NCI-H345 (cell line): ENCODE results near the gene SERP2.
"Not testable (repeated sequence)": the region's sequence is repeated elsewhere in the genome, so short reads cannot be mapped to it uniquely, and the experiment has no call there.

Experiments
- DNase-seq: peaks from one replicate; lab custom pipeline; 2025; lab: John Stamatoyannopoulos, UW

The SERP2 gene

DNA sequence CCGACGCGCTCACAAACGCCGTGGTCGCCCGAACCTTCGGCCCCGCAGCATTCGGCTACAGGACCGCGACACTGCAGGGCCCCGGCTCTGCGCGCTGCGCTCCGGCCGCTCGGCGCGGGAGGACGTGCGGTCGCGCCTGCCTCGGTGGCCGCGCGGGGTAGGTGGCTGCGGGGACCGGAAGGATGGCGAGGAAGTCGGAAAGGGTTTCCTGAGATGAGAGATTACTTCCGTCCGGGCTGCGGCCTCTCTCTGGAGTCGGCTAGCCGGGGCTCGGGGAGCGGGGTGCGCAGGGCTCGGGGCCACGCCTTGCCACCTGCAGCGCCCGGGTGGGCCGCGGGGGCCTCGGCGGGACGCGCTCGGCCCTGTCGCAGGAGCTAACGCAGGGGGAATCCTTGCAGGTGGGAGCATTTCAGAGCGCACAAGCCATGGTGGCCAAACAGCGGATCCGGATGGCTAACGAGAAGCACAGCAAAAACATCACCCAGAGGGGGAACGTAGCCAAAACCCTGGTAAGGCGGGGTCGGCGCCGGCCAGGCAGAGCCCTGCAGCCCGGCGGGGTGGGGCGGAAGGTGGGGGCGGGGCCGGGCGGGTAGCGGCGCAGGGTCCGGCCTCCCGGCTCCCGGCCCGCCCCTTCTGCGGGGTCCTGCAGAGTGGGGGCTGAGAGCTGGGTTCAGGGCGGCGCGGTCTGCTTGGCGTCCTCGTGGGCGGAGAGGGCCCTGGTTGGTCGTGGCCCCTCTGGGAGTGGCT lies at the start of gene SERP2:
TSS of gene SERP2 (plus strand) at position 224 of the 747 bp plus-strand sequence. CDS start at position 426, 202 bp downstream.
- no peak for DNase-seq

DNA sequence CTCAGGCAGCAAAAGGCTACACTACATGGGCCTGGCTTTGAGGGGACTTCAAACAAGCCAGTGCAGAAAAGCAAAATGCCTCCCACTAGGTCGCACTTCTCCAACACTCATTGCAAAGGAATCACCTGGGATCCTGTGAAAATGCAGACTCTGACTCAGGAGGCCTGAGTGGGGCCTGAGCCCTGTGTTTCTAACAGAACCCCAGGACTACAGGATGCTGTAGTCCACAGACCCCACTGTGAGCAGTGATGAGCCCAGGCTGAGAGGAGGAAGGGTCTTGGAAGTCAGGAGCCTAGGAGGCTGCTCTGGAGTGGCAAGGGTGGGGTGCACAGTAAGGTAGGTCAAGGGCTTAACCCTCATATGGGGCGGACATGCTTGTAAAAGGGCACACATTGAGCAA lies 46.7 kb upstream of the SERP2 start:
- DNase-seq = no peak

DNA sequence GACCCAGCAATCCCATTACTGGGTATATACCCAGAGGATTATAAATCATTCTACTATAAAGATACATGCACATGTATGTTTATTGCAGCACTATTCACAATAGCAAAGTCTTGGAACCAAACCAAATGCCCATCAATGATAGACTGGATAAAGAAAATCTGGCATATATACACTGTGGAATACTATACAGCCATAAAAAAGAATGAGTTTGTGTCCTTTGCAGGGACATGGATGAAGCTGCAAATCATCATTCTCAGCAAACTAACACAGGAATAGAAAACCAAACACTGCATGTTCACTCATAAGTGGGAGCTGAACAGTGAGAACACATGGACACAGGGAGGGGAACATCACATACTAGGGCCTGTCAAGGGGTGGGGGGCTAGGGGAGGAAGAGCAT lies 44.6 kb upstream of the SERP2 start:
- DNase-seq = not testable (repeated sequence)

DNA sequence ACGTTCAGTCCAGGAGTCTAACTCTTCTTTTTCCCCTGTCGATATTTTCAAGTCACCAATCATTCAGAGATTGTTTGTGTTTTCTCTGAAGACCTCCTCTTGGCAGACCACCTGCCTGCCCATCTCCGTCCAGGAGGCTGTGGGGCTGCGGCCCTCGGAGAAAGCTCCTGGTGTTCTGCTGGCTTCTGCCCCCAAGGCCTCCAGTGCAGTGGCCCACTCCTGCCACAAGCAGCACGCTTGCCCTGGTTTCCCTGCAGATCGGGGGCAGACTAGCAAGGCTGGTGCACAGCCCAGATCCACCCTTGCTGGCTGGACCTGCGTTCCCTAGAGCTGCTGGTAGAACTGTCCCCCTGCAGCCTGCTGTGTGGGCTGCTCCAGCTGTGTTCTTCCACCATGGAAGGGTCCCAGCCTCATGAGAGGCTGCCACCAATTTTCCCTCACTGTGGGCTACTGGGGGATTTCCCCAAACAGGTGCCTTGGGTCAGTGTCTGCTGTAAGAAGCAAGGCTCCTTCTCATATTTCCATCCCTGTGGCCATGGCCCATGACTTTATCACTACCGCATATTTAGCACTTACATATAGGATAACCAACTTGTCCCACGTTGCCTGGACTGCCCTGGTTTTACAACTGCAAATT lies 43.6 kb upstream of the SERP2 start:
- DNase-seq = no peak

DNA sequence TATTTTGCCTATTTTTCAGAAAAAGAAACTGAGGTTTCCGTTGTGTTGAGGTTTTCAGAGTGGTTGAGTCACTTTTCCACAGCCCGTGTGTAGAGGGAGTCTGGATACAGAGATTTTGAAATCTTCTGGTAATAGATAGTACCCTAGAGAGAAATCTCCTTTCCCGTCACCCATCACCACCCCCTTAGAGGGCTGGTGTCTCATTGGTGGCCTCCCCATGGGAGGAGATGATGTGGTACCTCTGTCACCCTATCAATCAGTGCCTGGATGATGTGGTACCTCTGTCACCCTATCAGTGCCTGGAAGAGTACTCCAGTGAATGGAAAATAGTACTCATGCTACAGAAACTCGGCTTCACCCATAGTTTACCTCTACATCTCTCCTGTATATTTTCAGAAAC lies 42.2 kb upstream of the SERP2 start:
- DNase-seq = no peak

DNA sequence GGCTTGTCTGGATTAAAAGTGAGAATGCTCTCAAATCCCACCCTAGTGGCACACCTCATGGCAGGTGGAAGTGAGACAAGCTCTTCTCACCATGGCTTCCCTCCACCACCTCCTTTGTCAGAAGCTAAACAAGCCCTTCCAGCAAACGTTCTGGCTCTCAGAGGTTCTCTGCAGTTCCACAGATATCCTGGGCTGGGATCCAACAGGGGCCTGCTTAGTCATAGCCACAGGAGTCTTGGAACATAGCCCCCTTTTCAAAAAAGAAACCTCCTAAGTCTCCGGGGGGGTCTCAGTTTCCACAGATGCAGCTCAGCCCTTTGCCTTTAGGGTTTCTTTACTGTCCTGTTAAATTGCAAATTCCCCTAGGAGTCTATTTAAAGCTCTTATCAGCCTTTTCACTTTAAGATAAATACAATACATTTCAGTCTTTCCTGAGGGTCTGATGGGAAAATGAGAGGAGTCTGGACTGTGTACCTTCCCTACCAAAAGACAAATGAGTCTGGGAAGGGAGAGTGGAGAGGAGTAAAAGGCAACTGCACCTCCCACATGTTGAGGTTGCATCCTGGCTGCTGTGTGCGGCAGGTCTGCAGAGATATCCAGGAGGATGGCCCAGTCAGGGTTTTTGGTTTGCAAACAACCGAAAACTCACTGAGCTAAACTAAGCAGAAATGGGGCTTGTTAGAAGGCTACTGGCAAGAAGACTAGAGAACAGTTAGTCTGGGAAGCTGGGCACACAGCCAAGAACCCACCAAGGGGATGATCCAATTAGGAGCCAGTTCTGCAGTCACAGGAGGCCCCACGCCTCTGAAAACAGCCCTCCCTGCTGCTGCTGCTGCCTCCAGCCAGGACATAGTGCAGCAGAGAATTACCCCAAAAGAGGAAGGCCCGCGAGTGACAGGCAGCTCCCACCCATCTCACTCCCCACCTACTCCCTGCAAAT lies 41.4 kb upstream of the SERP2 start:
- DNase-seq = peak; percentile 68

DNA sequence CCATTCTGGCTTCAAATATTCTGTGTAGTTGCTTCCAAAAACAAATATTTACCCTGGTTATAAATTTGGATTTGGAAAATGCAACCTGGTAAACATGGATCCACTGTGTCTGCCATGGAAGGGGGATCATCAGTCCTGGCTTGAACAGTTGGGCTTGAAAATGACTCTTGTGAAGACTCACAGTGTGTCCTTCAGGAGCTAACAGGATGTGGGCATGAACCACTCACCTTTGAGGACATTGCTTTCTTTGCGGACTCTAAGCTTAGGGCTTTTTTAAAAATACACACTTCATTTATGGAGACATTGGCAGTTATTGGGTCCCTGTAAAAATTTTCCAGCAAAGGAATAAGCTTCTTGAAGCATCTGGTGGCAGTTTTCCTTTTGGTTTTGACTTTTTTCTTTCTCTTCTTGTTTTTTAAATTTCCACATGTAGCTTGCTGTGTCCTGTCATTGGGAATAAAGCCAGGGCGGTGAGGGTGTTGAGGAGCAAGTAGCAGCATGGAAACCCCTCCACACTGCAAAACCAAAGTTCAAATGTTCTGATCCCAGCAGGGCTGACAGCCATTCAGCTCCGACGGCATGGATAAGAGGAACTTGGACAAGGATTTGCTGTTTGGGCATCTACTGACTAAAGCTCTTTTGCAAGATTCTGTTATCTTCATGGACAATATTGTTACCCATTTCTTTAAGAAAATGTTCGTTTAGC lies 39.5 kb upstream of the SERP2 start:
- DNase-seq = no peak

DNA sequence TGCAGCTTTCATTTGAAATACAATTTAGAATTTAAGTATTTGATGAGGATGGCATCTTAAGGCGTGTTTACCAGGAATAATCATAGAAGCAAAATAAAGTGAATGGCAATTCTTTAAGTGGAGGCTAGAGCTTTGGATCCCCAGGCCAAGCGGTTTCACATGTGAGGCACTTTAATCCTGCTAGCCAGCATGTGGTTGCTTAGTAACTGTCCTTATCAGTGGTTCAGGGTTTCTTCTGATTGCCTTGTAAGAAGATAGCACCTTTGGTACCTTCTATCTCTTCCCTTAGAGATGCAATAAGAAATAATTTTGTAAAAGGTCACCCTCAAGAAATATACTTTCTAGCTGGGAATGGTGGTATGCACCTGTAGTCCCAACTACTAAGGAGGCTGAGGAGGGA lies 38.9 kb upstream of the SERP2 start:
- no peak for DNase-seq

DNA sequence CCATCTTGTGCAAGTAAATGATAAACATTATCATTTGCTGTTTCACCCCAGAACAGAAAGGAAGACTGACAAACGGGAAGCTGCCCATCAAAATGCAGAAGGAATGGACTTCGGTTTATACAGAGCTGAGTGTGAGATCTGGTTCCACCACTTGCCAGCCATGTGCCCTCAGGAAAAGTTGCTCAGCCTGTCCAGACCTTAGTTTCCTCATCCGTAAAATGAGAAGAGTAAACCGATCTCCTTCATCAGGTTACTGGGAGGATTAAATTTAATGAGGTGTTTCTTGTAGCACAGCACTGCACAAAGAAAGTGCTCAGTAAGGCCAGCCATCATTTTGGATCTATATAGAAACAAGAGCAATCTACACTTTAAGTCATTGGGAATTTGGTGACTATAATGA lies 36.7 kb upstream of the SERP2 start:
- no peak for DNase-seq

DNA sequence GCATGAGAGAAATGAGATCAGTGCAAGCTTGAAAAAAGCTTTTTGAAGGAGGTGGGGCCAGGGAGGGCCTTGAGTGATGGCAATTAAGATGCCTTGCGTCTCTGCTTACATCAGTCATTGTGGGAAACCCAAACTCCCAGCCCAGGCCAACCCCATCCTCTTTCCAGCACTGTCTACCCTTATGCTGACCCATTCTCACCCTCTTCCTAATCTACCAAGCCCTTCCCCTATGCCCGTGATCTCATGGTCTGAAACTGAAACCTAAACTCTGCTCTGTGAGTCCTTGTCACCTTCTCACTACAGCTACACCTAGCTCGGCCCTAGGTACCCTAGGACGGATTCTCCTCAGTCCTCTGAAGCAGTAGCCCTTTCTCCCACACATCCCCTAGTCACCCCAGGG lies 36.0 kb upstream of the SERP2 start:
- DNase-seq = no peak

DNA sequence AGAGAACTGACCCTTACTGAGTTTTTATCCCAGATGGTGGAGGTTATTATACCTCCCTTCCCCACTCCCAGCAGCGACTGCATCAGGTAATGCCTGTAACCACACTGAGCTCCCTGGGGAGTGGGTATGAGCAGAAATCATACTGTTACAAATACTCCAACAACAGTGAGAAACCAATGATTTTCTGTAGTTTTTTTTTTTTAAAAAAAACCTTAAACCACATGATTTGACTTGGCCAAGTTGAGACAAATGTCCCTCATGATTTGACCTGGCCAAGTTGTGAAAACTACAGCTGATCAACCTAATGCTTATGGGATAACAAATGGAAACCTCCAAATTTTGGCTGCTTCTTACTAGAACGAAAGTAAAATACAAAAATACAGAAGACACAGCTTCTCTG lies 33.1 kb upstream of the SERP2 start:
- DNase-seq = no peak

DNA sequence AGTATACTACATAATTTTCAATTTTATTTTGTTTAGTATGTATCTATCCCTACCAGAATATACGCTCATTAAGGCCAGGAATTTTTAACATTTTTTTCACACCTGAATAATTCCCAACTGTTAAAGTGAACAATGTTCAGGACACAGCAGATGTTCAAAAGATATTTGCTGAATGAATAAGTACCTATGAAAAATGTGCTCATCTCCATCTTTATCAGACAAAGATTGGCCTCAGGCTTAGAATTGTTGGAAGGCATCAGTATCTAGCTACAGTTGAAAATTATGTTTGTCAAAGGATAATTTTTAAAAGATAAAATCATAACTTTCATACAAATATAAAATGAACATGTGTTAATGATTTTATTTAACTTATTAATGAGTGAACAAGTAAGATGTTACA lies 30.9 kb upstream of the SERP2 start:
- DNase-seq = no peak

DNA sequence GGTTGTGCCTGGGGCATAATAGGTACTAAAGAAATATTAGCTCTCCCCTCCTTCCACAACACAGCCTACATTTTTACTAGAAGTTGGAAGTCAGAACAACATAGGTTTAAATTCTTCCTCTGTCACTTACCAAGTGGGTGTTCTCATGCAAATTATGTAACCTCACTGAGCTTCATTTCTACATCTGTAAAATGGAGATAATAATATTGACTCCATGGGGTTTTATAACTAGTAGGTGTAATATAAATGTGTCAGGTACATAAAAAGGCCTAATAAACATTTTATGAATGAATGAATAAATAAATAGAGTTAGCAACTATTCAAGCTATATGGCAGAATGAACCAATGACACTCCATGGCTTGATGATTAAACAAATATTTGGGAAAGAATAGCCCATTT lies 27.1 kb upstream of the SERP2 start:
- DNase-seq = no peak

DNA sequence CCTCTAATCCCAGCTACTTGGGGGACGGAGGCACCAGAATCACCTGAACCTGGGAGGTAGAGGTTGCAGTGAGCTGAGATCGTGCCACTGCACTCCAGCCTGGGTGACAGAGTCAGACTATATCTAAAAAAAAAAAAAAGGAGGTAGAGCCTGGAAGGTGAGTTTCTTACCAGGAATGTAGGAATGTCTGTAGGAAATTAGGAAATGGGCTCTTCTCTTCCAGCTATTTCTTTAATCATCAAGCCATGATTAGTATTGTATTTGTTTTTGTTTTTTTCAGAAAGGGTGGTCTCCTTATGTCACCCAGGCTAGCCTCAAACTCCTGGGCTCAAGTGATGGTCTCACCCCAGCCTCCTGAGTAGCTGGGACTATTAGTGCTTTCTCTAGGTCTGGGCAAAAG lies 26.3 kb upstream of the SERP2 start:
- no peak for DNase-seq

DNA sequence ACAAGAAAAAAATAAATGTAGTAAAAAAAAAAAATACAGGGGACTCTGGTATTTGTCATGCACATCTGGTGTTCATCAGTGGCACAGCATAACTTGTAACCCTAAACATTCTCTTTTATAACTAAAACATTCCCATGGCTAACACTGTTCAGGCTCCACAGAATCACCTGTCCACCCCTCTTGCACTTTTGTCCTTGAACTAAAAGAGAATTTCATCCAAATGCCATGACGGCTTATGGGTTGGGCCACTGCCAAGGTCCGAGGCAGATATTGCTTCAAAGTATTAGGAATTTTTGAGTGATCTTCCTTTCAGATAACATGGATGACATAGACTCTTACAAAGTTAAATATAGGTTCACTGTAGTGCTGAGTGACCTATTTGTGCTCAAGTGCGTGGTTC lies 25.7 kb upstream of the SERP2 start:
- no peak for DNase-seq

DNA sequence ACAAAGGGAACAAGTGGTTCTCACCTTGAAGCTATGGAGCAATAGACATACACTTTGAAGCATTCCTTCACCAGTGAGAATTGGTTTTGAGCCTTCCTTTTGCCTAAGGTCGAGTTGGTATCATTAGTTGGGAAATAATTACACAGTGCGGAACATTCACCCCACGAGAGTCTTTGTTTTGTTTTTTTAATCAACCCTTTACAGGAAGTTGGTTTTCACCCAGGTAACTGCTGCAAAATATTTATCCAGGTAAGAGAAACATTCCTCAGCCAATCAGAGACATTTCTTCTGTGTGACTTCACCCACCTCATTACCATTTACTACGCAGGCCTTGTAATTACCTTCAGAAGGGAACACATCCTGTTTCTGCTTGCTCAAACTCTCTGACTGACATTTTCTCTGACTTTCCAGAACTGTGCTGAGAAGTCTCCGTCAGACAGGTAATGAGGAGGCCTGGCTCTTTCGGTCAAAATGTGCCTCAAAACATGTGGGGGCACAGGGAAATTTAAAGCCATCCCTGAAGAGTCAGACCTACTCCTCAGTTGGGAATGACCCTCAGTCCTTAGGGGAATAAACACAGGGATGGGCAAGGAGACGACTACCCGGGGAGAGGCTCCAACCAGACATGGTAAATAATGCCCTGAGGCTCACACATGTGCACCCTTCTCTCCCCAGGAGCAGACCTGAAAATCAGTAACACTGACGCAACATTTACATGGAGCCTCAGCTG lies 22.7 kb upstream of the SERP2 start:
- DNase-seq = no peak

DNA sequence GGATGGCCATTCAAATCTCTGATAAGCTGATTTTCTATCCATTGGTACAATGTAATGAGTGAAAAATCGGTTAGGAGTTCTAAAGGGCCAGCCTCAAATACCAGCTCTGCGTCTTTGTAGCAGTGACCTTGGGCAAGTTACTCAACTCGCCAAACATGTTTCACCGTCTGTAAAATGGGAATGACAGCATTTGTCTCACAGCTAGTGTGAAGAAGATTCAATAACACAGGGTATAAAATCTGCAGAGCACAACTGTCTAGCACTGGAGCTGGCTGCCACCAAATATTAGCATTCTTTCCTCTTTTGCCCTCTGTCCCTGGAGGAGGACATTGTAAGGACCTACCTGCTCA lies 22.1 kb upstream of the SERP2 start:
- DNase-seq = no peak

DNA sequence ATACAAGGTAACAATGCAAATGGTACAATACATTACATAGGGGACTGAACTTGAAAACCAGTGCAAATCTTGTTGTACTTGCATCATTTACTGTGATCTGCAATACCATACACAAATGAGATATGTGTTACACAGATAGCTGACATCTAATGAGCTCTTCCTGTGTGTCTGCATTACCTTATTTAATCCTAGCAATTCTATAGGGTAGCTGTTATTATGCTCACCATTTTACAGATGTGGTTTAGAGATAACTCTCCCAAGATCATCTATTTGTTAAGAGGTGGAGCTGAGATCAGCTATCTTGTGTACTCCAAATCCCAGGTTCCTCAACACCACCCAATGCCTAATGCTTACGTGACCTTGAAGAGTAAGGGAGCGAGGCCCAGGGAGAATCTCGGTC lies 21.4 kb upstream of the SERP2 start:
- DNase-seq = no peak

DNA sequence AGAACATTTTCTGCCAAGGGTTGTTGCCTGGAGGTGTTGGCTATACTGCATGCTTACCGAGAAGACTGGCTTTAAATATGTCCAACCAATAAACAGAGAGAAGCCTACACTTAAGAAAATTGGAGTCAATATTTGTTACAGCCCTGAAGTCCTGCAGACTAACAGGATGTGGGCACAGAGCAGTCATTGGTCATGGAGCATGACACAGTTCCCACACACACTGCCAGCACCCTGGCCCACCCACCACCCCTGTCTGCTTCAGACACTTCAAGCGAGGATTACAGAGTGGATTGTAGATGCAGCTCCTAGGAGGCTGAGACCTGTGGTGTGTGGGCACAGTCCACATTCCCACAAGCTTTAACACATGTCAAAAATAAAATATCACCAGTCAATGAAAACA lies 21.0 kb upstream of the SERP2 start:
- no peak for DNase-seq

DNA sequence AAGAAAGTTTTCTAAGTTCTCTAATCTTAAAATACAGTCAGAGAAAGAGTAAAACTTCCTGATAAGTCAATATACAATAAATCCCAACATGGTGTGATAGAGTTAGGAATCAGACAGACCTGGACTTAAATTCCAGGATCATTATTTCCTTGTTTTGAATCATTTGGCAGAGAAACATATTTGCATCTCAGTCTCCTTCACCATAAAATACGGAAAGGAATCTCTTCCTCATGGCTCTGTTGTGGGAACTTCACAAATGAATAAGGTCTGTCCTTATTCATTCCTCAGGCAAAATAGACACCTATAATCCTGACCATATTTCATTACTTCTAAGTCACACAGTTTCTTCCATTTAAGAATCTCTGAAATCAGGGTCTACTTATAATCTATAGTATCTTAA lies 19.3 kb upstream of the SERP2 start:
- DNase-seq = no peak

DNA sequence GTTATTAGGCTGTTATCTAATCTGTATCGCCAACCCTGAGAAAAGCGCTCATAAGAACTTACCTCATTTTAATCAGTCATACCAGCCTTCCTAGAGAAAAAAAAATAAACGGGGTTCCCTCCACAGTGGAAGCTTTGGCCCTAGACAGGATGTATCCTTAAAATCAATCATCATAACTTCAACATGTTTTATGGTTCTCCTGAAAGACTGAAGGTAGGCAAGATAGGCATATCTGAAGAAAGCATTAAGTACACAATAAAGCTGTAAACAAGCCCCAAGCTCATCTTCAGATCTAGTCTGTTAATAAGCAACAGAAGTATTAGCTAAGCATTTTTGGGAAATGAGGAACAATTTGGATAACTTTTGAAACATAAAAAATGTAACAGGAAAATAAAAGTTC lies 18.7 kb upstream of the SERP2 start:
- no peak for DNase-seq

DNA sequence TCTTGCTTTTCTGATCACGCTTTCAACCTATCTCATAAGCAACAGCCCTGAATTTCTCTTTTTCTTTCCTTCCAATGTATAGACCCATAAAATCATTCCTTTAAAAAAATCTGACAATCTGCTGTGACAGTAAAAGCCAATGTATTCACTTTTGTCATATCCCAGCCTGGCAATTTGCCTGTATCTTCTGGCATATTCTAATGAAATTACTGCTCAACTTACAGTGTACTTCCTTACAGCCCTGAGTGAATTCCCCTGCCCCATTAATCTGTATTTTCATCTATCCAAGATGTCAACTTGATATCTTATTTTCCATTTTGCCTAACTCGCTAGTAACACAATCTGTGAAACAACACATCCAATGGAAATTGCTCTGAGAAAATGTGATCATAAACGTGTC lies 18.0 kb upstream of the SERP2 start:
- no peak for DNase-seq
